A549 (cell line): ENCODE results near the gene CTSK.

Experiments used
- CEBPB ChIP-seq, 2 experiments: fragments of >200 bp in 1 of 2; sonication (Bioruptor Twin) in 1 of 2; formaldehyde crosslinking in 1 of 2; IDR thresholded peaks; 2 replicates each; pipeline ENCODE4 v1.6.1; 2012 to 2016
- CTCF ChIP-seq: fragments of >200 bp; sonication (Bioruptor Twin); formaldehyde crosslinking; IDR thresholded peaks from 3 replicates; pipeline ENCODE4 v1.5.1; 2016
- HOXA7 ChIP-seq: fragments of 250-450 bp; sonication (Bioruptor Pico); IDR thresholded peaks from 2 replicates; pipeline ENCODE4 v1.5.0; 2020; ENCODE audit warnings: mild to moderate bottlenecking, moderate library complexity
- JUN ChIP-seq, 2 experiments: fragments of >200 bp; sonication (Bioruptor Twin); formaldehyde crosslinking; IDR thresholded peaks; 2 replicates in 1 of 2; 3 replicates in 1 of 2; pipeline ENCODE4 v1.6.1; 2016 to 2017
- MAFK ChIP-seq: fragments of 450-650 bp; IDR thresholded peaks from 2 replicates; pipeline ENCODE4 v1.6.1; 2014; ENCODE audit not compliant: partially characterized antibody
- MAZ ChIP-seq: fragments of 150-350 bp; IDR thresholded peaks from 2 replicates; pipeline ENCODE4 v1.6.1; 2014; ENCODE audit warnings: antibody characterized with exemption, low read depth, low read length, borderline replicate concordance
- POLR2A ChIP-seq: IDR thresholded peaks from 2 replicates; pipeline ENCODE4 v1.6.1; 2012; ENCODE audit warnings: mild to moderate bottlenecking, low read length
- RAD21 ChIP-seq, 2 experiments: fragments of >200 bp in 1 of 2; sonication (Bioruptor Twin) in 1 of 2; formaldehyde crosslinking in 1 of 2; IDR thresholded peaks in 1 of 2; conservative IDR thresholded peaks in 1 of 2; 2 replicates in 1 of 2; 3 replicates in 1 of 2; pipeline ENCODE4 v1.6.1; 2012 to 2018; ENCODE audit warnings: inconsistent platforms in 1 of 2
- REST ChIP-seq: fragments of 200-600 bp; sonication (generic); IDR thresholded peaks from 2 replicates; pipeline ENCODE4 v1.6.1; 2016; ENCODE audit warnings: antibody characterized with exemption, mild to moderate bottlenecking, moderate library complexity
- SREBF2 ChIP-seq: fragments of 450-650 bp; IDR thresholded peaks from 2 replicates; pipeline ENCODE4 v1.6.1; 2014; ENCODE audit warnings: mild to moderate bottlenecking, moderate library complexity
- TP53 ChIP-seq: fragments of 250-450 bp; sonication (Bioruptor Pico); IDR thresholded peaks from 2 replicates; pipeline ENCODE4 v1.5.0; 2021; ENCODE audit warnings: mild to moderate bottlenecking, moderate library complexity
- USF2 ChIP-seq: fragments of 450-650 bp; IDR thresholded peaks from 2 replicates; pipeline ENCODE4 v1.6.1; 2014; ENCODE audit warnings: antibody characterized with exemption

- TF ChIP-seq USF2 (no peak), CEBPB (IDR thresholded peaks at IDR 0.05) (no peak), POLR2A (no peak), CTCF (no peak), SREBF2 (no peak), MAFK (no peak), HOXA7 (CRISPR knock-in tag) (no peak), REST (no peak), TP53 (no peak), MAZ (no peak), JUN (IDR thresholded peaks at IDR 0.05) (no peak), RAD21 (conservative IDR thresholded peaks at IDR 0.05 in 1 of 2, IDR thresholded peaks at IDR 0.05 in 1 of 2) (no peak)
These were observed 786 bp upstream of the CTSK start for GRCh38 chr1:150808846-150809245.
